OCI-LY7 (cell line): ENCODE data around the gene CLDN17. TPM values are rescaled to one million over a fixed set of nuclear protein-coding genes. Genes with fewer than 3 reads are reported as not detected.

Experiments
- BruUV-seq: library from RNA; stranded (reverse); fragments of 400-500 nt; replicated peaks from 2 replicates; lab custom pipeline; 2021; lab: Mats Ljungman, UMichigan
- CTCF ChIA-PET: fragments of 300-600 bp; sonication (Branson Sonifier 250); formaldehyde crosslinking; loops from one replicate; lab custom pipeline; 2022; ENCODE audit warnings: antibody characterized with exemption; ENCODE audit not compliant: unreplicated experiment; lab: Charles Lee
- POLR2A ChIA-PET: fragments of 300-600 bp; sonication (Branson Sonifier 250); formaldehyde crosslinking; loops from one replicate; lab custom pipeline; 2022; ENCODE audit warnings: antibody characterized with exemption; lab: Charles Lee
- DNase-seq: peaks from one replicate; pipeline ENCODE4 v3.0.0-alpha.2; 2015; ENCODE audit warnings: low spot score
- H2AFZ ChIP-seq: fragments of 200-600 bp; sonication (generic), shearing (Covaris generic); 2 replicates; pipeline ENCODE4 v1.6.1; 2014; ENCODE audit warnings: mild to moderate bottlenecking, antibody characterized with exemption, low read length, moderate library complexity
- H3K27ac ChIP-seq: fragments of 200-600 bp; sonication (generic); 2 replicates; pipeline ENCODE4 v1.5.1; 2014; ENCODE audit warnings: mixed run types, low read depth, mild to moderate bottlenecking, moderate library complexity, low read length, inconsistent platforms; ENCODE audit not compliant: poor library complexity, severe bottlenecking
- H3K36me3 ChIP-seq: fragments of 200-600 bp; sonication (generic); 2 replicates; pipeline ENCODE4 v1.6.1; 2014; ENCODE audit warnings: mild to moderate bottlenecking, antibody characterized with exemption, low read length, moderate library complexity, mixed read lengths; ENCODE audit not compliant: insufficient read depth
- H3K4me1 ChIP-seq: fragments of 200-600 bp; sonication (generic); 2 replicates; pipeline ENCODE4 v1.5.1; 2014; ENCODE audit warnings: mild to moderate bottlenecking, low read length; ENCODE audit not compliant: insufficient read depth, poor library complexity, severe bottlenecking
- H3K4me2 ChIP-seq: fragments of 200-600 bp; sonication (generic); 2 replicates; pipeline ENCODE4 v1.6.1; 2014; ENCODE audit warnings: mild to moderate bottlenecking, low read length
- H3K4me3 ChIP-seq: fragments of 200-600 bp; sonication (generic); 2 replicates; pipeline ENCODE4 v1.5.1; 2014; ENCODE audit warnings: mild to moderate bottlenecking, low read depth, low read length; ENCODE audit not compliant: poor library complexity, severe bottlenecking
- H3K79me2 ChIP-seq: fragments of 200-600 bp; sonication (generic); 2 replicates; pipeline ENCODE4 v1.6.1; 2016; ENCODE audit warnings: low read depth, mild to moderate bottlenecking, low read length, moderate library complexity, mixed read lengths; ENCODE audit not compliant: insufficient read depth
- H3K9me2 ChIP-seq: fragments of 200-600 bp; sonication (generic); 2 replicates; pipeline ENCODE4 v1.6.1; 2016; ENCODE audit warnings: mild to moderate bottlenecking, low read length, mixed read lengths; ENCODE audit not compliant: insufficient read depth
- H3K9me3 ChIP-seq: fragments of 200-600 bp; sonication (generic); 2 replicates; pipeline ENCODE4 v1.6.1; 2014; ENCODE audit warnings: mild to moderate bottlenecking, mixed run types, low read length, mixed read lengths
- H4K20me1 ChIP-seq: fragments of 200-600 bp; sonication (generic); 2 replicates; pipeline ENCODE4 v1.6.1; 2014; ENCODE audit warnings: mild to moderate bottlenecking, antibody characterized with exemption, low read length, moderate library complexity, mixed read lengths; ENCODE audit not compliant: insufficient read depth
- CTCF ChIP-seq: fragments of 200-600 bp; sonication (generic); conservative IDR thresholded peaks from 2 replicates; pipeline ENCODE4 v1.5.1; 2014; ENCODE audit warnings: mild to moderate bottlenecking, antibody characterized with exemption, low read length, moderate library complexity, mixed read lengths
- EZH2phosphoT487 ChIP-seq: fragments of 200-600 bp; sonication (generic); IDR thresholded peaks from 2 replicates; pipeline ENCODE4 v1.6.1; 2018; ENCODE audit warnings: low read depth, borderline replicate concordance, mild to moderate bottlenecking, mixed run types, antibody characterized with exemption, low read length, moderate library complexity, mixed read lengths
- intact Hi-C: fragments of 100-400 bp; cut with micrococcal nuclease; formaldehyde crosslinking; loops from one replicate; pipeline ENCODE4 v1.10.0; 2022; ENCODE audit not compliant: unreplicated experiment
- total RNA-seq, 2 experiments: library from RNA; depleted of rRNA in 1 of 2; stranded (reverse); fragments of >200 nt in 1 of 2; shearing (Covaris generic) in 1 of 2; gene quantifications; 2 replicates each; pipeline ENCODE4 v1.2.3, GENCODE V29; 2014 to 2022

Gene CLDN17
- total RNA-seq, 2 experiments from 2014 or later, result not detected

DNA sequence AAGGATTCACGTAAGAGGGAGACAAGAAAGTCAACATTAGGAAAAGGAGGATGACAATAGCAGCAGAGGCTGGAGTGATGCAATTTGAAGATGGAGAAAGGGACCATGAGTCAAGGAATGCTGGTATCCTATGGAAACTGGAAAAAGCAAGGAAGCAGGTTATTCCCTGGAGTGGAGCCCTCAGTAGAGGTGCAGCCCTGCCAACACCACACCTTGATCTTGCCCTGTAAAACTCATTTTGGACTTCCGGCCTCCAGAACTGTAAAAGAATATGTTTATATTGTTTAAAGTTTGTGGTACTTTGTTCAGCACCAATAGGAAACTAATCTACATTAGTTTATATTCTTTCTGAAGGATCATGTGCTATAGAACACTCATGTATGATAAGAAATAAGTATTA, 19.6 kb upstream of the CLDN17 start:
- DNase-seq, result no peak
- POLR2A ChIA-PET, result no interaction called here
- BruUV-seq, result no TSS peak

DNA sequence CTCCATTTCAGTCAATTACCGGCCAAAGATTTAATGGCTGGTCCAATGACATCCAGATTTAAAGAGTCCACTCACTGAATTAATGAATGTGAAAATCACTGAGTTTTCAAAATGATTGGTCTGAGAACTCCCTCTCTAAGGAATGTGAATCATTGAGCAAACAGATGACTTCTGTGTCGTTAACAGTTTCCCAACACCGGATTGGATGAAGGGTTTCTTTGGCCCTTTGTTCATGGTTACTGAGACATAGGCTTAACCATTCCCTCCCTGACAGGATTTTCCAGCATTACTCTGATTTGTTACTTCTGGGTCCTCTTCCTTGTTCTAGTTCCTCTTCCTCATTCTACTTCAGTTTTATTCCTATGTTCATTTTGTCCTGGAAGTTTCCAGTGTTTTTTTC, 1.5 kb upstream of the CLDN17 start:
- Histone ChIP-seq H3K4me3 (no peak overlapping the region), H3K4me2 (no peak overlapping the region), H3K4me1 (no peaks in the 10 kb centered on the region), H3K36me3 (no peaks in the 10 kb centered on the region), H4K20me1 (no peaks in the 10 kb centered on the region), H3K9me2 (no peaks in the 10 kb centered on the region), H3K79me2 (no peaks in the 10 kb centered on the region), H3K27ac (no peak overlapping the region), H3K9me3 (no peaks in the 10 kb centered on the region), H2AFZ (no peak overlapping the region)
- intact Hi-C loops, result no loop called here
- ChIA-PET CTCF (no interaction called here), POLR2A (no interaction called here)
- TF ChIP-seq CTCF (no peak), EZH2phosphoT487 (no peak)
- no TSS peak for BruUV-seq
- no peak for DNase-seq

More for the DNA sequence above, 19.6 kb upstream of the CLDN17 start:
- no peak for TF ChIP-seq EZH2phosphoT487
- no peak for TF ChIP-seq CTCF
- intact Hi-C loops, result no loop called here
- CTCF ChIA-PET, result no interaction called here
- Histone ChIP-seq H3K36me3 (no peaks in the 10 kb centered on the region), H3K79me2 (no peaks in the 10 kb centered on the region), H4K20me1 (no peaks in the 10 kb centered on the region), H3K4me1 (no peaks in the 10 kb centered on the region), H3K9me2 (no peaks in the 10 kb centered on the region), H3K27ac (no peak overlapping the region), H3K4me3 (no peak overlapping the region), H3K4me2 (no peak overlapping the region), H2AFZ (no peak overlapping the region), H3K9me3 (no peaks in the 10 kb centered on the region)

DNA sequence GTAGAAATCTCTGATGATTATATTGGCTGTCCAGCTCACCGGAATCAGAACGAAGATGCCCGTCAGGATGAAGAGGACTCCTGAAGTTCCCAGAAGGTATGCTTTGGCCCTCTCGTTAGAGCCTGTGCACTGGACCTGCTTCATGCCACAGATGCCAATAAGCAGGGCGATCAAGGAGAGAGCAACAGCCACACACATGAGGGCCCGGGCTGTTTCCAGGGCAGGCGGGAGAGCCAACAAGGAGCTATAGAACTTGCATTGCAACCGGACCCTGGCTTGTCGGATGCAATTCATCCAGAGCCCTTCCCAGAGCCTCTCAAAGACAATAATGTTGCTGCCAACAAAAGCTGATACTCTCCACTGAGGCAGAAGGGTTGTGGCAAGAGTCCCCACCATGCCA, 434 bp downstream of the CLDN17 start:
- ChIA-PET CTCF (no interaction called here), POLR2A (no interaction called here)
- Histone ChIP-seq H3K79me2 (no peaks in the 10 kb centered on the region), H3K9me2 (no peaks in the 10 kb centered on the region), H3K27ac (no peak overlapping the region), H2AFZ (no peak overlapping the region), H3K4me1 (no peaks in the 10 kb centered on the region), H4K20me1 (no peaks in the 10 kb centered on the region), H3K9me3 (no peaks in the 10 kb centered on the region), H3K4me2 (no peak overlapping the region), H3K4me3 (no peak overlapping the region), H3K36me3 (no peaks in the 10 kb centered on the region)
- TF ChIP-seq CTCF, result no peak
- no peak for TF ChIP-seq EZH2phosphoT487
- intact Hi-C loops, result no loop called here
- DNase-seq, result no peak
- no TSS peak for BruUV-seq
